GM12865 (cell line): ENCODE data around the gene ECT2L.

ENCODE experiments used
- DNase-seq: peaks from one replicate; pipeline ENCODE4 v3.0.0; 2010; ENCODE audit warnings: low read depth
- H3K4me3 ChIP-seq: 2 replicates; pipeline ENCODE4 v1.5.1; 2011; ENCODE audit warnings: mild to moderate bottlenecking, low read depth, low read length, control low read depth
- TF ChIP-seq, protein P1 (sequence below): IDR thresholded peaks from 2 replicates; pipeline ENCODE4 v1.5.1; 2011; ENCODE audit warnings: low read length, control low read depth, low read depth, inconsistent platforms; ENCODE audit not compliant: insufficient read depth; ENCODE audit errors: missing control alignments

ECT2L gene

DNA sequence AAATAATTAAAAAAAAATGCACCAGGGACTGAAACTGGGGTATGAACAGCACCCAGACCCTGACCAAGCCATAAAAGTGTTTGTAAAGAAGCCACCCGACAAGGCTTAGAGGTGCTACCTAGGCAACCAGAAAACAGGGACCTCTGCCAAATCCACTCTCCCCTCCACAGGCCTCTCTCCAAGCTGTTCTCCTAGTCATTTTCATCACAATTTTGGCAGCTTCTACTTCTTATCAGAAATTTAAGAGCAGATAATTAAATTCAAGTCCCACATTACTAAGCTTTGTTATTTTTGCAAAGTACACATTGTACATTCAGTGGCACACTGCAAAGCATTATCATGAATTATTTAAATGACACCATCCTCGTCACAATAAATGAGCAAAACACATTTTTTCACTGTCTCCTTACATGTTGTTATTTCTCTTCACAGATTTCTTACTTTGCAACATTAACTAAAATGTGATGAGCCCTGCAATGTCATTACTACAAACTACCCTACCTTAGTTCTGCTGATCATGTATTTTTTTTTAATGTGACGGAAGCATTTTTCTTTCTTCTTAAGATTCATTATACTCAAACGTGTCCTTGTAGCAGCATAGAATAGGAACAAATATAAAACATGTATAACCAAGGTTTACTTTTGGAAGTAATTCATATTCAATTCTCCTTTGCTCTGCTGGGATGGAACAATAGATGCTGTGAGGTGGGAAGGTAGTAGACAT is 38.1 kb downstream of the ECT2L start:
- no peak overlapping the region for H3K4me3 ChIP-seq
- TF ChIP-seq, protein P1, sequence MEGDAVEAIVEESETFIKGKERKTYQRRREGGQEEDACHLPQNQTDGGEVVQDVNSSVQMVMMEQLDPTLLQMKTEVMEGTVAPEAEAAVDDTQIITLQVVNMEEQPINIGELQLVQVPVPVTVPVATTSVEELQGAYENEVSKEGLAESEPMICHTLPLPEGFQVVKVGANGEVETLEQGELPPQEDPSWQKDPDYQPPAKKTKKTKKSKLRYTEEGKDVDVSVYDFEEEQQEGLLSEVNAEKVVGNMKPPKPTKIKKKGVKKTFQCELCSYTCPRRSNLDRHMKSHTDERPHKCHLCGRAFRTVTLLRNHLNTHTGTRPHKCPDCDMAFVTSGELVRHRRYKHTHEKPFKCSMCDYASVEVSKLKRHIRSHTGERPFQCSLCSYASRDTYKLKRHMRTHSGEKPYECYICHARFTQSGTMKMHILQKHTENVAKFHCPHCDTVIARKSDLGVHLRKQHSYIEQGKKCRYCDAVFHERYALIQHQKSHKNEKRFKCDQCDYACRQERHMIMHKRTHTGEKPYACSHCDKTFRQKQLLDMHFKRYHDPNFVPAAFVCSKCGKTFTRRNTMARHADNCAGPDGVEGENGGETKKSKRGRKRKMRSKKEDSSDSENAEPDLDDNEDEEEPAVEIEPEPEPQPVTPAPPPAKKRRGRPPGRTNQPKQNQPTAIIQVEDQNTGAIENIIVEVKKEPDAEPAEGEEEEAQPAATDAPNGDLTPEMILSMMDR = no peak
- DNase-seq = no peak

DNA sequence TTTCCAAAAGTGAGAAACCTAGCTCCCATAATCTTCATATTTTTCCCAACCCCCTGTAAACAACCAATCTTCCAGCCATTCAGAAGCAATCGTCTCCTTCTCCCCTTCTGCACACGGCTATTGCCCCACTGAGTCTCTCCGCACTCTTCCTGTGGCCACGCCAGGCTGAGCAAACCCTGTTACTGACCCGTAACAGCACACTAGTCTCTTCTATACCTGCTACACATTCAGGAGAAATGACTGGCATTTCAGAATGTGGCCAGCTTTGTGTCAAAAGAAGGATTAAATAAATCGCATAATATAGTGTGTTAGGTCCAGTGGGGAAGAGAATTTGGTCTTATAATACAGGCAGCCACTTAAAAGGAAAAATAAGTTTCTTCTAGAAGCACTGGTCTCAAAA is 41.4 kb downstream of the ECT2L start:
- TF ChIP-seq, protein P1 = no peak
- H3K4me3 ChIP-seq = no peak overlapping the region
- no peak for DNase-seq

DNA sequence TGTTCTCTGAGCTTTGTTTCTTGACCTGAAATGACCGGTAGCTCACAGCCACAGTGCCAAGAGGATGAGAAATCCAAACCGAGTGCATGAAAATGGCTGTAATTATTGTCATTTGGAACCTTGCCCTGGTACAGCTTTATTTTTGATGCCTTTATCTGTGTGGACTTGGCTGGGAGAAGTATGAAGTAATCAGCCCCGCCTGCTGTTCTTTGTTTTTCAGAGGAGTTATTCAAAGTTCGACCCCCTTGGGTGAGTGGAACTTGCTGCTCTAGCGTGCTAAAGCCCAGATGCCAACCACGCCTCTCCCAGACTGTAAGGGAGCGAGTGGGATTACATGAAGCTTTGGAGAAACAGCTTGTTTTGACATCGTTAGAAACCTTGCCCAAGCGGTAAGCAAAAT is 48.3 kb downstream of the ECT2L start:
- TF ChIP-seq, protein P1 = no peak
- DNase-seq = no peak
- no peak overlapping the region for H3K4me3 ChIP-seq

DNA sequence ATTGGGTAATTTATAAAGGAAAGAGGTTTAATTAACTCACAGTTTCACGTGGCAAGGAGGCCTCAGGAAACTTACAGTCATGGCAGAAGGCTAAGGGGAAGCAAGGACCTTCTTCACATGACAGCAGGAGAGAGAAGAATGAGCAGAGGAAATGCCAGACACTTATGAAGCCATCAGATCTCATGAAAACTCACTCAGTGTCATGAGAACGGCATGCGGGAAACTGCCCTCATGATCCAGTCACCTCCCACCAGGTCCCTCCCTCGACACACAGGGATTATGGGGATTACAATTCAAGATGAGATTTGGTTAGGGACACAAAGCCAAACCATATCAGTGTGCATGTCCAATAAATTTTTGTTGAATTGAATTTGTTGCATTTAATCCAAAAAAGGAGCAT is 52.0 kb downstream of the ECT2L start:
- H3K4me3 ChIP-seq = no peak overlapping the region
- no peak for DNase-seq
- TF ChIP-seq, protein P1 = no peak

DNA sequence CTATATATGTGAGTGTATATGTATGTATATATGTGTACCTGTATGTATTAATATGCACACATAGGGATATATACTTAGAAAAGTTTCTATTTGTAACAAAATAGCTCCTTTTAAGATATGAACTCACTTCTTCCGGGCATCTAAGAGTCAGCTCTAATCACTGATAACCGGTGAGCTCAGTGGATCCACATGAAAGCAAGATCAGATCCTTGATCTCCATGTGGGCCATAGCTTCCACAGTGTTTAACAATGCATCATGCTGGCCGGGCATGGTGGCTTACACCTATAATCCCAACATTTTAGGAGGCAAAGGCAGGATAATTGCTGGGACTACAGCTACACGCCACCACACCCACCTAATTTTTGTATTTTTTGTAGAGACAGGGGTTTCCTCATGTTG is 52.6 kb downstream of the ECT2L start:
- TF ChIP-seq, protein P1 = no peak
- DNase-seq = no peak
- H3K4me3 ChIP-seq = no peak overlapping the region

DNA sequence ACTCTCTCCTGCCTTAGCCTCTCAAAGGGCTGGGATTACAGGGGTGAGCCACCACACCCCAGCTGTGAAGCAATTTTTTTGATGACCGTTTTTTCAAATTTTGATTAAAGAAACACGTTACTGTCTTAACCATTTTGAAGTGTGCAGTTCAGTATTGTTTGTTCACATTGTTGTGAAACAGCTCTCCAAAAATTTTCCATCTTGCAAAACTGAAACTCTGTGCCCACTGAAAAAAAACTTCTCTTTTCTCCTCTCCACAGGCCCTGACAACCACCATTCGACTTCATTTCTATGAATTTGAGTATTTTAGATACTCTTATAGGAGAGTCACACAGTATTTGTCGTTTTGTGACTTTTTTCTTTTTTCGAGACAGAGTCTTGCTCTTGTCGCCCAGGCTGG is 53.9 kb downstream of the ECT2L start:
- no peak overlapping the region for H3K4me3 ChIP-seq
- no peak for DNase-seq
- TF ChIP-seq, protein P1 = no peak

DNA sequence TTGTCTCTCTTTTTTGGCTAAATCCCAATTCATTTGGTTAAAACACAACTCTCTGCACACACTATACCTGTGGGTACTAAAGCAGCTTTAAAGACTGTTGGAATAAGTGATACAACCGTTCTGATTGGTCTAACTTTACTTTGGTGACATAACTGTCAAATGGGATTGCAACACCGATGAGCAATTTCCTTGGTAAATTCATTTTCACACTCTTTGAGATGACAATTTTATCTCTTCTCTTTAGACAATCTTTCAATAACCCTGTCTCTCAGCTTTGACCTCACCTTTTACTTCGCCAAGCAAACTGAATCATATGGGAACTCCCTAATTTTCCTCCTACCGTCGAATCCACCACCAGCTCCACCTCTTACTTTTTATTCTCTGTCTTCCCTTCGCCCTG is 60.8 kb downstream of the ECT2L start:
- no peak for DNase-seq
- no peak overlapping the region for H3K4me3 ChIP-seq
- TF ChIP-seq, protein P1 = no peak
